ENCODE measurements around the gene SMARCD3. TPM values are rescaled to one million over a fixed set of nuclear protein-coding genes. Genes with fewer than 3 reads are reported as not detected.
A peak's percentile ranks its signal among the peaks of the same experiment; 100 is the strongest.

SMARCD3 gene
- total and polyA plus RNA-seq, 2 of the 13 experiments (the other 11 are each of a cell fraction or from before 2014, with no cell fraction given): 0.20 to 0.62 TPM

DNA sequence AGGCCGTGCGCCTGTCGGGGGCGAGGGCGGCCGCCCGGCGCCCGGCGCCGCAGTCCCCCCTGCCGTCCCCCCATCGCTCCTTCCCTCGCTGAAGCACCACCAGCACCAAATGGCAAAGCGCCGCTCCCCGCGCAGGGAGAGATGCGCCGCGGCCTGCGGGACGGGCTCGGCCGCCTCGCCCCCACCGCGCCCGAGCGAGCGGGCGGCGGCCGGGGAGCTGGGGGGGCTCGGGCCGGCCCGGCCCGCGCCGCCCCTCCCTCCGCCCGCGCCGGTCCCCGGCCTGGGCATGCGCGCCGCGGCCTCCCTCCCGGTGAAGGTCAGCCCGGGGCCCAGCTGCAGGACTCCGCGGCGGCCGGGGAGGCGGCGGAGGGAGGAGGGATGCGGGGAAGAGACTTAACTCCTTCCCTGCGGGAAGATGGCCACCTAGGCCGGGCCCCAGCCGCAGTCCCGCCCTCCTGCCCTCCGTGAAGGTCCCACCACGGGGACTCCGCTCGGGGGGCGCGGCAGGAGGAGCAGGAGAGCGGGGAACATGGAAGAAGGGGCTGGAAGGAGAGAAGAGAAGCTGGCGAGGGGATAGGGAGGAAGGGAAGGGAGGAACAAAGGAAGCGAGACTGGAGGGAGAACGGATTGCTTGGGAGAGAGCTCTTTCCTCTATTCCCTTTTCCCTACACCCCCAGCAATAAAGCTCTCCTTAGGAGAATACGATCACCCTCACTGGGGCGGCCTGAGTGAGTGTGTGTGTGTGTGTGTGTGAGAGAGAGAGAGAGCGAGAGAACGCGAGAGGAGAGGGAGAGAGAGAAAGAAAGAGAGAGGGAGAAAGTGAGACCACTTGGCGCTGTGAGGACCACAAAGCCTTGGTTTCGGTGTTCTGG, 3.4 kb upstream of the SMARCD3 start (continued):
- TF ChIP-seq, protein P1, sequence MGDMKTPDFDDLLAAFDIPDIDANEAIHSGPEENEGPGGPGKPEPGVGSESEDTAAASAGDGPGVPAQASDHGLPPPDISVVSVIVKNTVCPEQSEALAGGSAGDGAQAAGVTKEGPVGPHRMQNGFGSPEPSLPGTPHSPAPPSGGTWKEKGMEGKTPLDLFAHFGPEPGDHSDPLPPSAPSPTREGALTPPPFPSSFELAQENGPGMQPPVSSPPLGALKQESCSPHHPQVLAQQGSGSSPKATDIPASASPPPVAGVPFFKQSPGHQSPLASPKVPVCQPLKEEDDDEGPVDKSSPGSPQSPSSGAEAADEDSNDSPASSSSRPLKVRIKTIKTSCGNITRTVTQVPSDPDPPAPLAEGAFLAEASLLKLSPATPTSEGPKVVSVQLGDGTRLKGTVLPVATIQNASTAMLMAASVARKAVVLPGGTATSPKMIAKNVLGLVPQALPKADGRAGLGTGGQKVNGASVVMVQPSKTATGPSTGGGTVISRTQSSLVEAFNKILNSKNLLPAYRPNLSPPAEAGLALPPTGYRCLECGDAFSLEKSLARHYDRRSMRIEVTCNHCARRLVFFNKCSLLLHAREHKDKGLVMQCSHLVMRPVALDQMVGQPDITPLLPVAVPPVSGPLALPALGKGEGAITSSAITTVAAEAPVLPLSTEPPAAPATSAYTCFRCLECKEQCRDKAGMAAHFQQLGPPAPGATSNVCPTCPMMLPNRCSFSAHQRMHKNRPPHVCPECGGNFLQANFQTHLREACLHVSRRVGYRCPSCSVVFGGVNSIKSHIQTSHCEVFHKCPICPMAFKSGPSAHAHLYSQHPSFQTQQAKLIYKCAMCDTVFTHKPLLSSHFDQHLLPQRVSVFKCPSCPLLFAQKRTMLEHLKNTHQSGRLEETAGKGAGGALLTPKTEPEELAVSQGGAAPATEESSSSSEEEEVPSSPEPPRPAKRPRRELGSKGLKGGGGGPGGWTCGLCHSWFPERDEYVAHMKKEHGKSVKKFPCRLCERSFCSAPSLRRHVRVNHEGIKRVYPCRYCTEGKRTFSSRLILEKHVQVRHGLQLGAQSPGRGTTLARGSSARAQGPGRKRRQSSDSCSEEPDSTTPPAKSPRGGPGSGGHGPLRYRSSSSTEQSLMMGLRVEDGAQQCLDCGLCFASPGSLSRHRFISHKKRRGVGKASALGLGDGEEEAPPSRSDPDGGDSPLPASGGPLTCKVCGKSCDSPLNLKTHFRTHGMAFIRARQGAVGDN (CRISPR knock-in tag; IDR thresholded peaks at IDR 0.05): peak; percentile 40
- TF ChIP-seq, protein P2, sequence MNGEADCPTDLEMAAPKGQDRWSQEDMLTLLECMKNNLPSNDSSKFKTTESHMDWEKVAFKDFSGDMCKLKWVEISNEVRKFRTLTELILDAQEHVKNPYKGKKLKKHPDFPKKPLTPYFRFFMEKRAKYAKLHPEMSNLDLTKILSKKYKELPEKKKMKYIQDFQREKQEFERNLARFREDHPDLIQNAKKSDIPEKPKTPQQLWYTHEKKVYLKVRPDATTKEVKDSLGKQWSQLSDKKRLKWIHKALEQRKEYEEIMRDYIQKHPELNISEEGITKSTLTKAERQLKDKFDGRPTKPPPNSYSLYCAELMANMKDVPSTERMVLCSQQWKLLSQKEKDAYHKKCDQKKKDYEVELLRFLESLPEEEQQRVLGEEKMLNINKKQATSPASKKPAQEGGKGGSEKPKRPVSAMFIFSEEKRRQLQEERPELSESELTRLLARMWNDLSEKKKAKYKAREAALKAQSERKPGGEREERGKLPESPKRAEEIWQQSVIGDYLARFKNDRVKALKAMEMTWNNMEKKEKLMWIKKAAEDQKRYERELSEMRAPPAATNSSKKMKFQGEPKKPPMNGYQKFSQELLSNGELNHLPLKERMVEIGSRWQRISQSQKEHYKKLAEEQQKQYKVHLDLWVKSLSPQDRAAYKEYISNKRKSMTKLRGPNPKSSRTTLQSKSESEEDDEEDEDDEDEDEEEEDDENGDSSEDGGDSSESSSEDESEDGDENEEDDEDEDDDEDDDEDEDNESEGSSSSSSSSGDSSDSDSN (CRISPR knock-in tag; IDR thresholded peaks at IDR 0.05): peak; percentile 46; the same call in 1 of the 2 replicates
- TF ChIP-seq ZNF607 (CRISPR knock-in tag; IDR thresholded peaks at IDR 0.05; ENCODE audit: borderline replicate concordance): 0 out of 2 replicates have a peak, but pooled peaks have one; percentile 23
- TF ChIP-seq ZFY (CRISPR knock-in tag; IDR thresholded peaks at IDR 0.05): peak; percentile 52
- no peak for TF ChIP-seq RARA (CRISPR knock-in tag; IDR thresholded peaks at IDR 0.05)
- no peak for TF ChIP-seq ZNF552 (CRISPR knock-in tag; IDR thresholded peaks at IDR 0.05; ENCODE audit: borderline replicate concordance)
- no peak for TF ChIP-seq SKI (IDR thresholded peaks at IDR 0.05; ENCODE audit: partially characterized antibody)
- TF ChIP-seq ZNF652 (CRISPR knock-in tag; IDR thresholded peaks at IDR 0.05; ENCODE audit: borderline replicate concordance, low read depth): peak; percentile 94
- TF ChIP-seq GABPB1 (CRISPR knock-in tag; IDR thresholded peaks at IDR 0.05): peak; percentile 23; the same call in 1 of the 2 replicates
- TF ChIP-seq, protein P3, sequence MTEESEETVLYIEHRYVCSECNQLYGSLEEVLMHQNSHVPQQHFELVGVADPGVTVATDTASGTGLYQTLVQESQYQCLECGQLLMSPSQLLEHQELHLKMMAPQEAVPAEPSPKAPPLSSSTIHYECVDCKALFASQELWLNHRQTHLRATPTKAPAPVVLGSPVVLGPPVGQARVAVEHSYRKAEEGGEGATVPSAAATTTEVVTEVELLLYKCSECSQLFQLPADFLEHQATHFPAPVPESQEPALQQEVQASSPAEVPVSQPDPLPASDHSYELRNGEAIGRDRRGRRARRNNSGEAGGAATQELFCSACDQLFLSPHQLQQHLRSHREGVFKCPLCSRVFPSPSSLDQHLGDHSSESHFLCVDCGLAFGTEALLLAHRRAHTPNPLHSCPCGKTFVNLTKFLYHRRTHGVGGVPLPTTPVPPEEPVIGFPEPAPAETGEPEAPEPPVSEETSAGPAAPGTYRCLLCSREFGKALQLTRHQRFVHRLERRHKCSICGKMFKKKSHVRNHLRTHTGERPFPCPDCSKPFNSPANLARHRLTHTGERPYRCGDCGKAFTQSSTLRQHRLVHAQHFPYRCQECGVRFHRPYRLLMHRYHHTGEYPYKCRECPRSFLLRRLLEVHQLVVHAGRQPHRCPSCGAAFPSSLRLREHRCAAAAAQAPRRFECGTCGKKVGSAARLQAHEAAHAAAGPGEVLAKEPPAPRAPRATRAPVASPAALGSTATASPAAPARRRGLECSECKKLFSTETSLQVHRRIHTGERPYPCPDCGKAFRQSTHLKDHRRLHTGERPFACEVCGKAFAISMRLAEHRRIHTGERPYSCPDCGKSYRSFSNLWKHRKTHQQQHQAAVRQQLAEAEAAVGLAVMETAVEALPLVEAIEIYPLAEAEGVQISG (CRISPR knock-in tag; IDR thresholded peaks at IDR 0.05): 0 out of 2 replicates have a peak, but pooled peaks have one; percentile 10
- TF ChIP-seq ZNF431 (CRISPR knock-in tag; IDR thresholded peaks at IDR 0.05; ENCODE audit: borderline replicate concordance, low read depth): no peak
- TF ChIP-seq, protein P4, sequence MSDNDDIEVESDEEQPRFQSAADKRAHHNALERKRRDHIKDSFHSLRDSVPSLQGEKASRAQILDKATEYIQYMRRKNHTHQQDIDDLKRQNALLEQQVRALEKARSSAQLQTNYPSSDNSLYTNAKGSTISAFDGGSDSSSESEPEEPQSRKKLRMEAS (IDR thresholded peaks at IDR 0.05): 0 out of 2 replicates have a peak, but pooled peaks have one; percentile 37
- TF ChIP-seq, protein P5, sequence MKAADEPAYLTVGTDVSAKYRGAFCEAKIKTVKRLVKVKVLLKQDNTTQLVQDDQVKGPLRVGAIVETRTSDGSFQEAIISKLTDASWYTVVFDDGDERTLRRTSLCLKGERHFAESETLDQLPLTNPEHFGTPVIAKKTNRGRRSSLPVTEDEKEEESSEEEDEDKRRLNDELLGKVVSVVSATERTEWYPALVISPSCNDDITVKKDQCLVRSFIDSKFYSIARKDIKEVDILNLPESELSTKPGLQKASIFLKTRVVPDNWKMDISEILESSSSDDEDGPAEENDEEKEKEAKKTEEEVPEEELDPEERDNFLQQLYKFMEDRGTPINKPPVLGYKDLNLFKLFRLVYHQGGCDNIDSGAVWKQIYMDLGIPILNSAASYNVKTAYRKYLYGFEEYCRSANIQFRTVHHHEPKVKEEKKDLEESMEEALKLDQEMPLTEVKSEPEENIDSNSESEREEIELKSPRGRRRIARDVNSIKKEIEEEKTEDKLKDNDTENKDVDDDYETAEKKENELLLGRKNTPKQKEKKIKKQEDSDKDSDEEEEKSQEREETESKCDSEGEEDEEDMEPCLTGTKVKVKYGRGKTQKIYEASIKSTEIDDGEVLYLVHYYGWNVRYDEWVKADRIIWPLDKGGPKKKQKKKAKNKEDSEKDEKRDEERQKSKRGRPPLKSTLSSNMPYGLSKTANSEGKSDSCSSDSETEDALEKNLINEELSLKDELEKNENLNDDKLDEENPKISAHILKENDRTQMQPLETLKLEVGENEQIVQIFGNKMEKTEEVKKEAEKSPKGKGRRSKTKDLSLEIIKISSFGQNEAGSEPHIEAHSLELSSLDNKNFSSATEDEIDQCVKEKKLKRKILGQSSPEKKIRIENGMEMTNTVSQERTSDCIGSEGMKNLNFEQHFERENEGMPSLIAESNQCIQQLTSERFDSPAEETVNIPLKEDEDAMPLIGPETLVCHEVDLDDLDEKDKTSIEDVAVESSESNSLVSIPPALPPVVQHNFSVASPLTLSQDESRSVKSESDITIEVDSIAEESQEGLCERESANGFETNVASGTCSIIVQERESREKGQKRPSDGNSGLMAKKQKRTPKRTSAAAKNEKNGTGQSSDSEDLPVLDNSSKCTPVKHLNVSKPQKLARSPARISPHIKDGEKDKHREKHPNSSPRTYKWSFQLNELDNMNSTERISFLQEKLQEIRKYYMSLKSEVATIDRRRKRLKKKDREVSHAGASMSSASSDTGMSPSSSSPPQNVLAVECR (CRISPR knock-in tag; IDR thresholded peaks at IDR 0.05; ENCODE audit: borderline replicate concordance): peak; percentile 33; the same call in 1 of the 2 replicates

Measured in HepG2 (cell line).